Stimulated activated CD4-positive, alpha-beta T cell treated with anti-CD3 and anti-CD28 coated beads, Interleukin-1b, Interleukin-23, amount 100 ng/mL, for 4 hours (primary cell): ENCODE data around the gene RFK.
"Not testable (repeated sequence)": the region's sequence is repeated elsewhere in the genome, so short reads cannot be mapped to it uniquely, and the experiment has no call there.

Experiments
- DNase-seq, 2 donors: peaks; one replicate each; pipeline ENCODE4 v3.0.0-alpha.2; 2020; ENCODE audit warnings: low read depth in 2 of 2

RFK gene

DNA sequence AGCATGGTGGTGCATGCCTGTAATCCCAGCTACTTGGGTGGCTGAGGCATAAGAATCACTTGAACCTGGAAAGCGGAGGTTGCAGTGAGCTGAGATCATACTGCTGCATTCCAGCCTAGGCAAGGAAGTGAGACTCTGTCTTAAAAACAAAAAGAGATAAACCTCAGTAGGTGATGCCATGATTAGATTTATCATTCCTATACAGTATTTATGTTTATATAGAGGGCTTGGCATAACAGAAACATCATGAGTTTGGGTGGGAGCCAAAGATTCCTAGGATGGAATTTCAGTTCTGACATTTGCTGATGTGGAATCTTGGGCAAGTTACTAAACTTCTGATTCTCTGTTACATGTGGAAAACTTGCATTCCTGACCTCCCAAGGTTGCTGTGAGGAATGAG lies 22.3 kb downstream of the RFK start:
- no peak for DNase-seq

DNA sequence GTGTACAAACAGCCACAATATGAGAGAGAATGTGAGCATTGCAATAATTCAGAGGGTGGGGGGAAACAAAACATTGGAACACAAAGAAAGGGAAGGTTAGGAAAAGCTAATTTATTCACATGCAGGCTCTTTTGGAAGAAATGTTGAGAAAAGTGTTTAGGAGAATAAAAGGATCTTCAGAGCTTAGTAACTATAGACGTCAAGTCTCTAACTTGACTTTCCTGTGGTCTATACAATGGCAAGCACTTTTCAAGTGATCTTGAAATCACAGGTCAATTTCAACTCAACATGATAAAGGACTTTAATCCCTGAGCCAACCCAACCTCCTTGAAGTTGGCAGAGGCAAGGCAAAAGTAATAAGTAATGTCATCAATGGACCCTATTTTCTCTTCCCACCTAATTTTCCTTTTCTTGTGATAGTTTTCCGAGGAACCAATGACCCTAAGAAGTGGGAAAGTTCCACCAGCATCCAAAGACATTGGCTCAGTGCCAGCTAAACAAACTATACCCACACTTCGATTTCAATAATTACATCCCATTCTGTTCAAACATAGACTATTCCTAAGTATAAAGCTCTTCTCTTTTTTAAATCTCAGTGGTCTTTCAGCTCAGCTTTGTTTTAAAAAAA lies 23.7 kb downstream of the RFK start:
- DNase-seq: no peak

DNA sequence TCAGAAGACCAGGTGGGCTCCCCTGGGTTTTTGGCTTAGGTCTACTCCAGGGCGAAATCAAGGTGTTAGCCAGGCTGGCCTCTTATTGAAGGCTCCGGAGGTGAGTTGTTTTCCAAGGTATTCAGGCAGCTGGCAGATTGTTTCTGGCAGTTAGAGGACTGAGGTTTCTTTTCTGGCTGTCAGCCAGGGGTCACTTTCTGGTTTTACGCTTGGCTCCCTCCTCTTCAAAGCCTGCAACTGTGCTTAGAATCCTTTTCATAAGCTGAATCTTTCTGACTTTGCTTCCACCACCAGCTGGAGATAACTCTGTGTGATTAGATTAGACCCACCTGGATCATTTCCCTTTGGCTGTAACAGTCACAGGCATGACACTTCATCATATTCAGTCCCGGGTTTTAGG lies 24.6 kb downstream of the RFK start:
- DNase-seq: no peak

DNA sequence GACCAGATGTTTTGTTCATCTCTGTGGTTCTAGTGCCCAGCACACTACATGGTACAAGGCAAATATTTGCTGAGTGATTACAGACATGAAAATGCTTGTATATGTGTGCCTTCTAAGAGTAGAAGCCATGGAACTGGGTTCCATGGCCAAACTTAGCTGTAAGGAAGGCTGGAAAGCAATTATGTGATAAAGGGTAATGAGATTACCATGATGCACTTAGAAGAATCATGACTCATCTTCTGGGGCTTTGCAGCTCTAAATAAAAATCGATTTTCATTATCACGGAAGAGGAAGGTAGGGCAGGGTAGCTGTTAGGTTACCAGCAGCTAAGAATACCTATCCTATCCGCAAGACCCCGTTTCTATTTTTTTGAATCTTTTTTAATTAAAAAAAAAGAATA lies 28.0 kb downstream of the RFK start:
- DNase-seq: no peak

DNA sequence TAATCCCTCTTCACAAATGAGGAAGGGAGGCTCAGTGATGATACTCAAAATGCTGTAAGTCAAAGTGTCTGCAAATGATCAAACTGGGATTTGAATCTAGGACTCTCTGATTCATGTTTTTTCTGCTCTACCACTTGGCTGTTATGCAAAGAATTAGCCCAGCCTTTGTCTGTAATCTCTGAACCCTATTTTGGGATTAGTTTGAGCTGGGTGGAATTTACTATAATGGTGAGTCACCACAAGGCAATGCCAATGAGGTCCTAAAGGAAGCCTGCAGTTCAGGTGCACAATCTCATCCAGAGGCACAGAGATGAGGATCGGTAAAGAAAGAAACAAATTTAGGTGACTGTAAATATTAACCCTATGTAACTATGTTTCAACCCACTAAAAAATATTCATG lies 29.2 kb downstream of the RFK start:
- no peak for DNase-seq

DNA sequence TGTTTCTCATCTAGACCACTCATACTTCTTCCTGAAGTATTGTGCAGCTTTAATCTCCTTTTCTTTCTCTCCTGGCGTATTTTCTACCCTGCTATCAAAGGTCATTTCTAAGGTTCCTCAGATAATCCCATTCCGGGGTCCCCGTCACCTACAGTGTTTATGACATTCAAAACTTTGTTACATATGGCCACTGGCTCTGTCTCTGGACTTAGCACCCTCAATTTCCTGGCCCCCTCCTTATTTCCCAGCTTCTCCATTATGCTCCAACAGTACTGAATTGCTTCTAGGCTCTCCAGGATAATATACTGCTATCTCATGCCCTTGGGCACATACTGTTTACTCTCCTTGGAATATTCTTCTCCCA lies 31.2 kb downstream of the RFK start:
- DNase-seq: no peak

DNA sequence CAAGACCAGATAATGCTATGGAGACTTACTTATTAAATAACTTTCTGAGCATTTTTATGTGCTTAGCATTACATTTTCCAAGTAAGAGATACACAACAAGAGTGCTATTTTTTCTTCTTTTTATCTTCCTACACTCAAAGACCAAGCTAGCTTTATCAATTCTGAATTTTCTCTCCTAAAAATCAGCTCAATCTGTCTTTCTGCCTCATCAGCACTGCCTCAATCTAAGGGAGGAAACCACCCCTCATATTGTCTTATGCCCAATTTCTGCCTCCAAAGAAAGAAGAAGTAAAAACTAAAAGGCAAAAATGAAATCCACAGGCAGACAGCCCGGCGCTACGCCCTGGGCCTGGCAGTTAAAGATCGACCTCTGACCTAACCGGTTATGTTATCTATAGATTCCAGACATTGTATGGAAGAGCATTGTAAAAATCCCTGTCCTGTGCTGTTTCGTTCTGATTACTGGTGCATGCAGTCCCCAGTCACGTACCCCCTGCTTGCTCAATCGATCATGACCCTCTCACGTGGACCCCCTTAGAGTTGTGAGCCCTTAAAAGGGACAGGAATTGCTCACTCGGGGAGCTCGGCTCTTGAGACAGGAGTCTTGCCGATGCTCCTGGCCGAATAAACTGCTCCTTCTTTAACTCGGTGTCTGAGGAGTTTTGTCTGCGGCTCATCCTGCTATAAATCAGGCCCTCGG lies 31.7 kb downstream of the RFK start:
- not testable (repeated sequence) for DNase-seq

DNA sequence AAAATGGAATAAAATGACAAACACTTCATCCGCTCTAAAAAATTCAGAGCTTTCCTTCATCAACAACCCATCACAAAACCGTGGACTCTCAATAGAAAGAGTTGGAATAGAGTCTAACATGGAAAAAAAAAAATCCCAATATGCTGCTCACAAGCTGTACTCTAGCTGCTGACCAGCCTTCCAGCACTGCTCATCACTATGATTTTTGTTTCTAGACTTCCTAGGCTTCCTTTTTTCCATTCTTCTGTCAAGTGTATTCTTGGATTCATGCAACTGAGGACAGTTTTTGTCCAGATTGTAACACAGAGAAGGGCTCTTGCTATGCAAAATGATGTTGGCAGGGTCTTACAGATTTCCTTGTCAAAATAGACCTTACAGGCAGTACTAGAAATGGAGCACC lies 34.5 kb downstream of the RFK start:
- no peak for DNase-seq

DNA sequence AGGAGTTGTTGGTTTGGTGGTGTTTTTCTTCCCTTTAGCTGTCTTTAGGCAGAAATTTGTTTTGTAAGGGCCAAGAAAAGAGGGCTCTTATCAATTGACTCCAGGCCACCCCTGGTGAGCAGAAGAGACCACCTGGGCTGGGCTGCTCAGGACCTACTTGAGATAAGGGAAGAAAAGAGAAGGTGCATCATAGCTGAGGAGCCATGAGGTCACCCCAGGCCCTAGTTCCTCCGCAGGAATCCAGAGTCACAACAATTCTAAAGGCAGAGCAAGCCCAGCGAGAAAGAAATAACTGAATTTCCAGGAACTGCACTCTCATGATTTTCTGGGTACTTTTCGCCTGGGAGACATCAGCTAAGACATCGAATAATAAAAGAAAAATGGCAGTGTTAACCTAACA lies 34.9 kb downstream of the RFK start:
- no peak for DNase-seq

DNA sequence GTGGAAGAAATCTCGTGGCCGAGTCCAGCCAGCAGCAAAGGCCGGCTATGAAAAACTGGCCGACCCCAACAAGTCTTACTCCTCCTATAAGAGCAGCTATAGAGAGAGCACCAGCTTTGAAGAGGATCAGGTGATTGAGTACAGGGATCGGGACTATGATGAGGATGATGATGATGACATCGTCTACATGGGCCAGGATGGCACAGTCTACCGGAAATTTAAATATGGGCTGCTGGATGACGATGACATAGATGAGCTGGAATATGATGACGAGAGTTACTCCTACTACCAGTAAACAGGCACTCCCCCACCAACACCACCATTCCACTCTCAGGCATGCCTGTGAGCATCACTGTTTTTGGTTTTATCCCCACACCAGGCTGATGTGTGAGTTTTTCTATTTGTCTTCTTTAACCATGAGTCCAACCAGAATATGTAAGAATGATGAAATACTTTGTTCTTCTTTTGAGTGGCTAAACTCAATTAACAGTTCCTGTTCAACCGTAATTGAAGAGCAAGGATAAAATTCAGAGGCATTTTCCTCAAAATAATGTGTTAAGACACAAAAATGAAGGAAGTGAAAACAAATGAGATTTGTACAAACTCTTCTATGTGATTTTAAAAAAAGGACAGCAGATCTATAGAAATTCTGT lies 35.5 kb downstream of the RFK start:
- DNase-seq: no peak

DNA sequence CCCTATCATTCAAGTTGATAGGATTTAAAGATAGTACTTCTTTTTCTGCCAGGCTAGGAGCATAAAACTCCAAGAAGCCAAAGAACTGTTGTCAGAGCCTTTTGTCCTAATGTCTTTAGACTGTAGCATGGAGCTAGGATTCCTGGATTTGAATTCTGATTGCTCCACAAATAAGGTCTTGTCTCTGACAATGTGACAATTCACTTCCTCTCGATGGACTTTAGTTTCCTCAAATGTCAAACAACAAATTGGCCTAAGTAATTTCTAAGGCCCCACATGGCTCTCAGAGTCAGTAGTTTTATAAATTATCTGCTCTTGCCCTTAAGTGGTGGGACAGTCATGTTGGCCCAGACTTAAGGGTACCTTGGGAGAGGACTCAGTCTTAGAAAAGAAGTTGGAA lies 36.7 kb downstream of the RFK start:
- no peak for DNase-seq

DNA sequence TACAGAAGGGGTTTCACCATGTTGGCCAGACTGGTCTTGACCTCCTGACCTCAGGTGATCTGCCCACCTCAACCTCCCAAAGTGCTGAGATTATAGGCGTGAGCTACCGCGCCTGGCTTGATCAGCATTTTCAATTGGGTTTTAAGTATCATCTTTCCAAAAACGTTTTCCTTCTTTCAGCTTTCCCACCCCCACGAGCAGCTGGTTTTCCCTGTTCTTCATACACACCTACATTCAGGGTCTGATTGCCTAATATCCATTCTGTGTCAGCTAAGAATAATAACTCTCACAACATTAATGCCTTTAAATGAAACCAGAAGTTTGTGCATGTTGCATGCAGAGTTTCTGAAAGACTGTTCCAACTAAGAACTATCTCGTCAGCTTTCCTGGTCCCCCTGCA lies 38.3 kb downstream of the RFK start:
- no peak for DNase-seq

DNA sequence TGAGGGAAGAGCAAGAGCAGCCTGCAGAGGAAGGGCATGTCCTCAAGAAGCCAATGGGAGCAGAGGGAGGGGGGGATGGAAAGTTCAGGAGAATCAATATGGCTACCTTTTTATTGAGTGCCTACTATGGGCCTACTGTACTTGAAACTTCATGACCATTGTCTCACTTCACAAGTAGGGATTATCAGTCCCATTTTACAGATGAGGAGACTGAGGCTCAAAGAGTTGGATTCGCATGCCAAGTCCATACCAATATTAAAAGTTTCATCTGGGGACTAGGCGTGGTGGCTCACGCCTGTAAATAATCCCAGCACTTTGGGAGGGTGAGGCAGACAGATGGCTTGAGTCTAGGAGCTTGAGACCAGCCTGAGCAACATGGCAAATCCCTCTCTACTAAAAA lies 40.0 kb downstream of the RFK start:
- no peak for DNase-seq

DNA sequence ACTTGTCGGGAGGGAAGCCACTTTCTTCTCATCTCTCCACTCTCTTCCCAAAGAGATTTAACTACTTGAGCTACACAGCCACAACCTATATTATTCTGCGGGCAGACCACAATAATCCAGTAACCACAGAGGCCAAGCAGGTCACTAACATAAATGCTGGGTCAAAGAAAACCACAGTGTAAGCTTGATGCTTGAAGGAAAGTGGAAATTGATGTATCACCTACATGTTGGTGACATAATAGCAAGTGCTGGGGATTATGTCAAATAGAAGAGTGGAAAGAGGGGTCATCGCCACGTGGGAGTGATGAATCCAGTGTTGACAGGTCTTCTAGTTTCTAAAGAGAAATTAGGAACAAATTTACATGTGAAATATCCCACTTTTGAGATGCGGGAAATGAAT lies 40.9 kb downstream of the RFK start:
- DNase-seq: no peak

DNA sequence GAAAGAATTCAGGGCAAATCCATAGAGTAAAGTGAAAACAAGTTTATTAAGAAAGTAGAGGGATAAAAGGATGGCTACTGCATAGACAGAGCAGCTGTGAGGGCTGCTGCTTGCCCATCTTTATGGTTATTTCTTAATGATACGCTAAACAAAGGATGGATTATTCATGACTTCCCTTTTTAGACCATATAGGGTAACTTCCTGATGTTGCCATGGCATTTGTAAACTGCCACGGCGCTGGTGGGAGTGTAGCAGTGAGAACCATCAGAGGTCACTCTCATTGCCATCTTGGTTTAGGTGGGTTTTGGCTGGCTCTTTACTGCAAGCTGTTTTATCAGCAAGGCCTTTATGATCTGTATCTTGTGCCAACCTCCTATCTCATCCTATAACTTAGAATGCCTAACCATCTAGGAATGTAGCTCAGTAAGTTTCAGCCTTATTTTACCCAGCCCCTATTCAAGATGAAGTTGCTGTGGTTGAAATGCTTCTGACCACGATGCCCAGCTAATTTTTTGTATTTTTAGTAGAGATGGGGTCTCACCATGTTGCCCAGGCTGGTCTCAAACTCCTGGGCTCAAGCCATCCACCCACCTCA lies 42.1 kb downstream of the RFK start:
- no peak for DNase-seq

DNA sequence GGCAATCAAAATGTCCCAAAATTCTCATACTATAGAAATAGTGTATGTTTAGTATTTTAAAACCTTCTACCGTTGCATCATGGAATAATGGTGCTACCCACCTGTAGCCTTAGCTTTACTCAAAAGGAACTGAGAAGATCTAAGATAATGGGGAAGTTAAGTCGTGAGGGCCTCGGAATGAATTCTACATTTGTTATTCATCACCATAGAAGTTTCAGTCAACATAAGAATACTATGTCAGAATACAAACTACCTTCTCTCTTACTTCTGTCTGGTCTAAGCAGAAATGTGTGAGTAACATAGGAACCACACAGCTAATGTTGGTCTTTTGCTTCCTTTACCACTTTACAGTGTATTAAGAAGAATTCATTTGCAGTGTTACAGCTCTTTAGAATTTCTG lies 43.2 kb downstream of the RFK start:
- DNase-seq: no peak

DNA sequence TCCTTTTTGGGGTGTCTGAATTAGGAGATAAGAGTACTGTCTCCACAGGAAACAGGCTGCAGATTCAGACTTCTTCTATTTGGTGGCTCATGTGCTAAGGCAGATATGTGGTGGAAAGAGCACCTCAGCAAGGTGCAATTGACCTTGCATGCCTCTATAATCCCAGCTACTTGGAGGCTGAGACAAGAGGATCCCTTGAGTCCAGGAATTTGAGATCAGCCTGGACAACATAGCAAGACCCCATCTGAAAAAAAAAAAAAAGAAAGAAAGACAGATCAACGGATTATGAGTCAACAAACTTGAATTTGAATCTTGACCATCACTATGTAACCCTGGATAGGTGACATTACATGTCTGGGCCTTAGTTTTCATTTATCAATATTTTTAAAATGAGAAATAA lies 44.4 kb downstream of the RFK start:
- no peak for DNase-seq

DNA sequence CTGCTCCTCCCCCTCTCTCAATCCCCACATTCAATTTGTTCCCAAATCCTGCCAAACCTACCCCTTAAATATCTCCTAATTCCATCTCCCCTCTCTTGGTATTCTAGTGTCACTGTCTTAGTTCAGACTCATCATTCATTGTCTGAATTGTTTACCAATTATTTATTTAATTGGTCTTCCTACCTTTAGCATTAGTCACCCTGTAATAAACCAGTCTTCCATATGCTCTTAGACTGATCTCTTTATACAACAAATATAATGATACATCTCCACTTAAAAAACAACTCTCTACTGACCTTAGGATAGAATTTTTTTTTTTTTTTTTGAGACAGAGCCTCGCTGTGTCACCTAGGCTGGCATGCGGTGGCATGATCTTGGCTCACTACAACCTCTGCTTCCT lies 51.4 kb downstream of the RFK start:
- no peak for DNase-seq

DNA sequence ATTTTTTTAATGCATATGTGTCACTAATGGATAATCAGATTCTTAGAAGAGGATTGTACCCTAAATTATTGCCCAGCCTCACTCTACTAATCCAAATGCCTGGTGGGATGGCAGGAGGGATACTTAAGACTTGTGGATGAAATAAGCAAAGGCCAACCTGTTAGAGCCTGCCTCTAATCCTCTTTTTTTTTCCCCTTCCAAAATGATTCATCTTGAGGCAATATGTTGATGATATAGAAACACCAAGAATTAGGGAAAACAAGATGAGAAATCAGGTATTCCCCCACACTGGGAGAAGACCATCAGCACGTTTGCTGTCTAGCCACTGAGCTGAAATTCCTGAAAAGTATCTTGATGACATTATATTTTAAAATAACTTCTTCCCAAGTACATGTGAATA lies 52.0 kb downstream of the RFK start:
- DNase-seq: no peak

DNA sequence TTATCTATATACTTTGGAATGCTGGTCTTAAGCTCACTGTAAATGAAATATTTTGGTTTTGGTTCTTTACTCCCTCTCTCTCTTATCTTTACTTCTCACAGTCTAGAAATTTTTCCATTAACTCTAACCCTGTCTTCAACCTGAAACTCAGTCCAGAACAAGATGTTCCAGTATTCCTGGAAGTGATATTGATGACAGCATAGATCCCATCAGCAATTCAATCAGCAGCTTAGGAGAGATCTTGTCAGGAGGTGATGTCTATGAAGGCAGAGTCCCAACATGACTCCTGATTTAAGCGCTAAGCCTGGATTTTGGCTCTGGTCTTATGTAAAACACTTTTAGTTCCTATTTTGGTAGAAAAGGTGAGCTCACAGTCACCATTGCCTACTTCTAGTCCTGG lies 52.6 kb downstream of the RFK start:
- DNase-seq: no peak

DNA sequence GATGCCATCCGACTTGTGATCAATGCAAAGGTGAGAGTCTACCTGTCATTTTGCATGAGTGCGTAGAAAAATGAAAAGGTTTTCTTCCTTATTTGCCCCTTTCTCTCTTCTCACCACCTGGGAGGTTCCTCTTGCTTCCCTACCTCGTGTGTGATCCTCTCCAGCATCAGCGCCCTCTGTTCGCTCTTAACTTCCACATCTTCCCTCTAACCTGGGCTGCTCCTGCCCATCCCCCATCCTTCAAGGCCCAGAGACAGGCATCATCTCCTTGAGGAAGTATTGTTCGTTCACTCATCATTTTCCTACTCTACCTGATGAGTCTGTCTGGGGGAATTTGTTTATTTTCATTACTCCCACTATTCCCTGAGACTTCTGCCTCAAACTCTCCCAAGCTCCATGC lies 55.8 kb downstream of the RFK start:
- no peak for DNase-seq

DNA sequence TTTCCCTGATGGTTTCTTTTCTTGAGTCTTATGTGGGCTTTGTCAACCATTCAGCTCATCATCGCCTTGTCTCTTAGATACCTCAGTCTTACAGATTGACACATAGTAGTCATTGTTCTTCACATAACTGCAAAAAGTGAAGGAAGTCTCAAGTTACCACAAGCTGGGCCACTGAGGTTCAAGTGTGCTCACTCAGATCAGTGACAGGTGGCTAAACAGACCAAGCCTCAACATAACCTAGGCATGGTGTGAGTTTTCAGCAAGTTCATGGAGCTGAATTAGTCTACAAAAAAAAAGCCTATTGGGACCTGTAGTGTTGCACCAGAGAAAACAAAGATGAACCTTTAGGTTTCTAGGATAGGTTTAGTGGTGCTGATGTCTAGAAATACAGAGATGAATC lies 58.2 kb downstream of the RFK start:
- no peak for DNase-seq
